ENCODE data around the gene ASB4. TPM values are rescaled to one million over a fixed set of nuclear protein-coding genes. Genes with fewer than 3 reads are reported as not detected.

The ASB4 gene
- total RNA-seq, 1 experiment from 2014 or later = not detected

DNA sequence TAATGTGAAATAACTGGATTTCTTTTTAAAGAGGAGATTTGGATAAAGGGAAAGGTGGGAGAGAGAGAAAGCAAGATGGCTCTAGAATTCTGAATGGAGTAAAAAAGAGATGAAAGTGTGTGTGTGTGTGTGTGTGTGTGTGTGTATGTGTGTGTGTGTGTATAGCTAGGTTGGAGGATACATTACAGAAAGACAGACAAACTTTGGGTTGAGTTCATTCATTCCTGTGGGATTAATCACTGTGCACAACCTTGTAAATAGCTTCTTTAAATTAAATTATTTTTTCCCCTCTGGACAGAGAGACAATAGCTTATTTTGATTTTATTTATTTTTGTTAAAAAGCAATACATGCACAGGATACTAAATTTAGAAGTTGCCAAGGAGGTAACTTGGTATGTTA lies 7.5 kb downstream of the ASB4 start:
- no peak for TF ChIP-seq EZH2 (IDR thresholded peaks at IDR 0.05; ENCODE audit: borderline replicate concordance, low read depth, low read length, poor library complexity, severe bottlenecking)
- TF ChIP-seq, protein P1, sequence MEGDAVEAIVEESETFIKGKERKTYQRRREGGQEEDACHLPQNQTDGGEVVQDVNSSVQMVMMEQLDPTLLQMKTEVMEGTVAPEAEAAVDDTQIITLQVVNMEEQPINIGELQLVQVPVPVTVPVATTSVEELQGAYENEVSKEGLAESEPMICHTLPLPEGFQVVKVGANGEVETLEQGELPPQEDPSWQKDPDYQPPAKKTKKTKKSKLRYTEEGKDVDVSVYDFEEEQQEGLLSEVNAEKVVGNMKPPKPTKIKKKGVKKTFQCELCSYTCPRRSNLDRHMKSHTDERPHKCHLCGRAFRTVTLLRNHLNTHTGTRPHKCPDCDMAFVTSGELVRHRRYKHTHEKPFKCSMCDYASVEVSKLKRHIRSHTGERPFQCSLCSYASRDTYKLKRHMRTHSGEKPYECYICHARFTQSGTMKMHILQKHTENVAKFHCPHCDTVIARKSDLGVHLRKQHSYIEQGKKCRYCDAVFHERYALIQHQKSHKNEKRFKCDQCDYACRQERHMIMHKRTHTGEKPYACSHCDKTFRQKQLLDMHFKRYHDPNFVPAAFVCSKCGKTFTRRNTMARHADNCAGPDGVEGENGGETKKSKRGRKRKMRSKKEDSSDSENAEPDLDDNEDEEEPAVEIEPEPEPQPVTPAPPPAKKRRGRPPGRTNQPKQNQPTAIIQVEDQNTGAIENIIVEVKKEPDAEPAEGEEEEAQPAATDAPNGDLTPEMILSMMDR (conservative IDR thresholded peaks at IDR 0.05; ENCODE audit: low read depth, low read length) = no peak
- Histone ChIP-seq H3K9me3 (ENCODE audit: low read depth, low read length, poor library complexity, severe bottlenecking) (no peaks in the 10 kb centered on the region), H3K27me3 (replicated peaks; ENCODE audit: insufficient read depth, low read depth, low read length, poor library complexity) (no peaks in the 10 kb centered on the region), H3K36me3 (ENCODE audit: insufficient read depth, low read length, poor library complexity, severe bottlenecking) (no peaks in the 10 kb centered on the region), H3K4me1 (ENCODE audit: insufficient read depth, low read length, poor library complexity, severe bottlenecking) (no peaks in the 10 kb centered on the region), H3K4me3 (ENCODE audit: low read depth, low read length, poor library complexity, severe bottlenecking) (no peak overlapping the region), H3K27ac (ENCODE audit: low read depth, low read length, poor library complexity, severe bottlenecking) (no peak overlapping the region)
- intact Hi-C loops (cut with micrococcal nuclease; ENCODE audit: unreplicated experiment) = no loop called here
- BruUV-seq (replicated peaks) = no TSS peak
- CTCF ChIA-PET = no interaction called here
- POLR2A ChIA-PET (ENCODE audit: low non-redundant PET) = no interaction called here
- DNase-seq (ENCODE audit: low spot score) = no peak

DNA sequence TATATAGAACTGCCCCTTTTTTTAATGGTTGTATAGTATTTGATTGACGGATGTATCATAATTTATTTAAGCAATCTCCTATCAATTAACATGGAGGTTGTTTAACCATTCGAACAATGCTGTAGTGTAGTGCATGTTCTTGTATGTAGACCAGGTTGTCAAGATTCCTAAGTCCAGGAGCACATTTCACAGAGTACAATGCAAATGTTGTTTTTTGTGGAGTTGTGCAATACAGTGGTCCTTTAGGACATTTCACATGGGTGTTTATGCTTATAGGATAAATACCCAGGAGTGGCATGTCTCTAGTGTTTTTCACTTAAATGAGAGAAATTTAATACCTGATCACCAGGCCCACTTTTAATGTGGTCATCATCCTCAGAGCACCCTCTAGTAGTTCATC lies 8.1 kb downstream of the ASB4 start:
- POLR2A ChIA-PET (ENCODE audit: low non-redundant PET) = no interaction called here
- CTCF ChIA-PET = no interaction called here
- Histone ChIP-seq H3K27me3 (replicated peaks; ENCODE audit: insufficient read depth, low read depth, low read length, poor library complexity) (no peaks in the 10 kb centered on the region), H3K4me3 (ENCODE audit: low read depth, low read length, poor library complexity, severe bottlenecking) (no peak overlapping the region), H3K27ac (ENCODE audit: low read depth, low read length, poor library complexity, severe bottlenecking) (no peak overlapping the region), H3K36me3 (ENCODE audit: insufficient read depth, low read length, poor library complexity, severe bottlenecking) (no peaks in the 10 kb centered on the region), H3K9me3 (ENCODE audit: low read depth, low read length, poor library complexity, severe bottlenecking) (no peaks in the 10 kb centered on the region), H3K4me1 (ENCODE audit: insufficient read depth, low read length, poor library complexity, severe bottlenecking) (no peaks in the 10 kb centered on the region)
- no TSS peak for BruUV-seq (replicated peaks)
- no peak for DNase-seq (ENCODE audit: low spot score)
- no peak for TF ChIP-seq EZH2 (IDR thresholded peaks at IDR 0.05; ENCODE audit: borderline replicate concordance, low read depth, low read length, poor library complexity, severe bottlenecking)
- TF ChIP-seq, protein P1 (conservative IDR thresholded peaks at IDR 0.05; ENCODE audit: low read depth, low read length) = no peak
- intact Hi-C loops (cut with micrococcal nuclease; ENCODE audit: unreplicated experiment) = no loop called here

DNA sequence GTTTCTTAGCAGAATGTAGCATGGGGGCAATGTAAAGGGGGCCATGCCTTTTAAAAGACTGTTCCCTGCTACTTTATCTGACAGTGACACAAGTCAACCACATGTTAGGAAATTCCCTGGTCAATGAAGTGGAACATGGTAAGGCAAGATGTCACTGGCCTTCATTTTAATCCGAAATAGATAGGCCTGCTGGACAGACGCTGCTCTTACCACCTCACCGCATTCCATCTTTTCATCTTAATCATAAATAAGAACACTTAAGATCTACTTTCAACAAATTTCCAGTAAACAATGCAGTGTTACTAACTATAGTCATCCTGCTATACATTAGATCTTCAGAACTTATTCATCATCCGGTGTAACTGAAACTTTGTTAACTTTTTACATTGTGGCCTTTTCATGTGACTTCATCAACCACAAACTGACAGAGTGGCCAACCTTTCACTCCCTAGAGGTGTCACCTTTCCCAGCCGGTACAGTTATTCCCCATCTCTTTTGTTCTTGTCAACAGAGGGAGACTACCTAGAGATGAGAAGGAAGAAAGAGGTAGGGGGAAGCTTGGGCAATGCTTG lies 15.6 kb downstream of the ASB4 start:
- no peak overlapping the region for H3K27ac ChIP-seq (ENCODE audit: low read depth, low read length, poor library complexity, severe bottlenecking)
- H3K9me3 ChIP-seq (ENCODE audit: low read depth, low read length, poor library complexity, severe bottlenecking) = no peaks in the 10 kb centered on the region
- ChIA-PET POLR2A (ENCODE audit: low non-redundant PET) (no interaction called here), CTCF (no interaction called here)
- no peaks in the 10 kb centered on the region for H3K36me3 ChIP-seq (ENCODE audit: insufficient read depth, low read length, poor library complexity, severe bottlenecking)
- H3K4me3 ChIP-seq (ENCODE audit: low read depth, low read length, poor library complexity, severe bottlenecking) = no peak overlapping the region
- no peaks in the 10 kb centered on the region for H3K4me1 ChIP-seq (ENCODE audit: insufficient read depth, low read length, poor library complexity, severe bottlenecking)
- BruUV-seq (replicated peaks) = no TSS peak
- TF ChIP-seq, protein P1 (conservative IDR thresholded peaks at IDR 0.05; ENCODE audit: low read depth, low read length) = no peak
- TF ChIP-seq EZH2 (IDR thresholded peaks at IDR 0.05; ENCODE audit: borderline replicate concordance, low read depth, low read length, poor library complexity, severe bottlenecking) = no peak
- H3K27me3 ChIP-seq (replicated peaks; ENCODE audit: insufficient read depth, low read depth, low read length, poor library complexity) = no peaks in the 10 kb centered on the region
- no peak for DNase-seq (ENCODE audit: low spot score)
- intact Hi-C loops (cut with micrococcal nuclease; ENCODE audit: unreplicated experiment) = no loop called here

Measured in A673 (cell line).